Endothelial cell of umbilical vein (primary cell): ENCODE data around the gene WDR4. TPM values are rescaled to one million over a fixed set of nuclear protein-coding genes. Genes with fewer than 3 reads are reported as not detected.
A peak's percentile ranks its signal among the peaks of the same experiment; 100 is the strongest.

Source experiments
- BruUV-seq: library from RNA; stranded (reverse); fragments of 400-500 nt; replicated peaks from 2 replicates; lab custom pipeline; 2021; lab: Mats Ljungman, UMichigan
- CTCF ChIA-PET: fragments of 300-600, 350-600 bp; sonication (Branson Sonifier 250); formaldehyde crosslinking; loops from one replicate; lab custom pipeline; 2021; ENCODE audit warnings: antibody characterized with exemption, inconsistent platforms; lab: Charles Lee
- POLR2A ChIA-PET: fragments of 300-600, 350-600 bp; sonication (Branson Sonifier 250); formaldehyde crosslinking; loops from one replicate; lab custom pipeline; 2021; ENCODE audit warnings: antibody characterized with exemption, inconsistent platforms; lab: Charles Lee
- DNase-seq: peaks from one replicate; pipeline ENCODE4 v3.0.0-alpha.2; 2011; ENCODE audit warnings: low read depth, low spot score
- FAIRE-seq: peaks from 2 replicates; lab custom pipeline; 2011; peaks lifted over from hg19 to GRCh38; lab: Jason Lieb, UNC
- H2AFZ ChIP-seq: 2 replicates; pipeline ENCODE4 v1.6.0; 2012; ENCODE audit warnings: low read depth, low read length, control low read depth, inconsistent platforms
- H3K27ac ChIP-seq: 2 replicates; pipeline ENCODE4 v1.5.1; 2011; ENCODE audit warnings: low read depth, mild to moderate bottlenecking, control low read depth, low read length, moderate library complexity; ENCODE audit not compliant: insufficient read depth
- H3K27me3 ChIP-seq, 2 experiments: 2 replicates each; pipeline versions ENCODE4 v1.6.0 to v1.6.1; 2011; ENCODE audit warnings: low read length in 2 of 2, mixed read lengths in 1 of 2; ENCODE audit not compliant: control insufficient read depth in 2 of 2, insufficient read depth in 2 of 2
- H3K36me3 ChIP-seq, 2 experiments: 2 replicates in 1 of 2; 3 replicates in 1 of 2; pipeline ENCODE4 v1.5.1; 2011; ENCODE audit warnings: low read length in 2 of 2, mild to moderate bottlenecking in 1 of 2, moderate library complexity in 1 of 2; ENCODE audit not compliant: control insufficient read depth in 2 of 2, insufficient read depth in 2 of 2; ENCODE audit errors: extremely low read depth in 1 of 2
- H3K4me1 ChIP-seq: 3 replicates; pipeline ENCODE4 v1.5.1; 2011; ENCODE audit warnings: mild to moderate bottlenecking, low read length; ENCODE audit not compliant: control insufficient read depth, insufficient read depth; ENCODE audit errors: extremely low read depth
- H3K4me2 ChIP-seq: 2 replicates; pipeline ENCODE4 v1.6.1; 2011; ENCODE audit warnings: low read length, control low read depth, mixed read lengths; ENCODE audit not compliant: insufficient read depth
- H3K4me3 ChIP-seq, 3 experiments: fragments of 200-600 bp in 1 of 3; sonication (generic), shearing (Covaris generic) in 1 of 3; replicated peaks in 1 of 3; 2 replicates each; pipeline ENCODE4 v1.5.1; 2011 to 2016; ENCODE audit warnings: control low read depth in 3 of 3, low read length in 3 of 3, mild to moderate bottlenecking in 2 of 3, inconsistent platforms in 1 of 3, low read depth in 1 of 3, moderate library complexity in 1 of 3; ENCODE audit not compliant: insufficient read depth in 1 of 3
- H3K79me2 ChIP-seq: 2 replicates; pipeline ENCODE4 v1.6.0; 2012; ENCODE audit warnings: low read length, inconsistent platforms; ENCODE audit not compliant: control insufficient read depth, insufficient read depth
- H3K9ac ChIP-seq: replicated peaks from 2 replicates; pipeline ENCODE3; 2011; ENCODE audit warnings: low read length, control low read depth; ENCODE audit not compliant: insufficient read depth; ENCODE audit errors: extremely low read depth
- H3K9me1 ChIP-seq: replicated peaks from 3 replicates; pipeline ENCODE4 v1.6.0; 2011; ENCODE audit warnings: mild to moderate bottlenecking, low read length; ENCODE audit not compliant: control insufficient read depth, insufficient read depth; ENCODE audit errors: extremely low read depth
- H3K9me3 ChIP-seq: replicated peaks from 2 replicates; pipeline ENCODE4 v1.5.1; 2012; ENCODE audit warnings: low read length, inconsistent platforms; ENCODE audit not compliant: control insufficient read depth, insufficient read depth
- H4K20me1 ChIP-seq: replicated peaks from 2 replicates; pipeline ENCODE3; 2011; ENCODE audit warnings: mild to moderate bottlenecking, low read length; ENCODE audit not compliant: control insufficient read depth, insufficient read depth; ENCODE audit errors: extremely low read depth
- CTCF ChIP-seq, 2 donors: IDR thresholded peaks; 1 replicate in 1 of 2; 2 replicates in 1 of 2; pipeline ENCODE4 v1.5.1; 2011; ENCODE audit warnings: low read length in 2 of 2, mild to moderate bottlenecking in 2 of 2, moderate library complexity in 2 of 2, control low read depth in 1 of 2, inconsistent platforms in 1 of 2, low read depth in 1 of 2; ENCODE audit not compliant: insufficient read depth in 1 of 2; ENCODE audit errors: extremely low read depth in 1 of 2
- EZH2 ChIP-seq: IDR thresholded peaks from 2 replicates; pipeline ENCODE4 v1.6.1; 2012; ENCODE audit warnings: borderline replicate concordance, low read depth, mild to moderate bottlenecking, moderate library complexity, low read length, inconsistent platforms; ENCODE audit not compliant: severe bottlenecking
- FOS ChIP-seq: IDR thresholded peaks from 2 replicates; pipeline ENCODE4 v1.6.1; 2011; ENCODE audit warnings: mild to moderate bottlenecking, low read length, moderate library complexity, borderline replicate concordance; ENCODE audit not compliant: insufficient read depth
- GATA2 ChIP-seq: IDR thresholded peaks from 2 replicates; pipeline ENCODE4 v1.7.0; 2011; ENCODE audit warnings: low read depth, mild to moderate bottlenecking, moderate library complexity, mixed read lengths, low read length; ENCODE audit not compliant: insufficient read length, insufficient read depth
- JUN ChIP-seq: IDR thresholded peaks from 2 replicates; pipeline ENCODE4 v1.6.1; 2011; ENCODE audit warnings: borderline replicate concordance, low read depth; ENCODE audit not compliant: insufficient read length, insufficient read depth
- MYC ChIP-seq: IDR thresholded peaks from one replicate; pipeline ENCODE4 v1.6.1; 2011; ENCODE audit warnings: mild to moderate bottlenecking, low read depth, low read length
- POLR2A ChIP-seq: IDR thresholded peaks from 2 replicates; pipeline ENCODE4 v1.6.1; 2012; ENCODE audit warnings: low read depth, mild to moderate bottlenecking, control low read depth, low read length
- POLR2AphosphoS5 ChIP-seq: IDR thresholded peaks from 2 replicates; pipeline ENCODE4 v1.6.1; 2012; ENCODE audit warnings: low read depth, mild to moderate bottlenecking, control low read depth, low read length, moderate library complexity; ENCODE audit not compliant: insufficient read depth
- dilution Hi-C: fragments of 300-500 bp; cut with MboI; formaldehyde crosslinking; loops from one replicate; pipeline ENCODE4 v1.15.0; 2019; ENCODE audit warnings: low sequenced_read_pairs; ENCODE audit not compliant: extremely low pct_ligation_motif_present
- intact Hi-C: fragments of 100-400 bp; cut with micrococcal nuclease; formaldehyde crosslinking; loops from one replicate; pipeline ENCODE4 v1.10.0; 2022
- polyA plus RNA-seq, 4 experiments: library from polyadenylated mRNA; depleted of rRNA in 3 of 4; stranded (reverse) in 3 of 4; unstranded in 1 of 4; fragments of >200 nt; gene quantifications; 2 replicates each; pipeline versions ENCODE4 v1.2.1 to v1.2.3, GENCODE V29; 2011 to 2012; ENCODE audit warnings: missing spikeins in 1 of 4
- total RNA-seq: library from RNA; stranded (reverse); gene quantifications from 2 replicates; pipeline ENCODE4 v1.2.3, GENCODE V29; 2021
- TF ChIP-seq, protein P1 (sequence below): IDR thresholded peaks from 2 replicates; pipeline ENCODE4 v1.6.1; 2011; ENCODE audit not compliant: insufficient read depth, insufficient read length

Gene WDR4
- total and polyA plus RNA-seq, 2 donors (not counting 3 experiments of a cell fraction or from before 2014, with no cell fraction given) = 24.5 to 40.0 TPM

DNA sequence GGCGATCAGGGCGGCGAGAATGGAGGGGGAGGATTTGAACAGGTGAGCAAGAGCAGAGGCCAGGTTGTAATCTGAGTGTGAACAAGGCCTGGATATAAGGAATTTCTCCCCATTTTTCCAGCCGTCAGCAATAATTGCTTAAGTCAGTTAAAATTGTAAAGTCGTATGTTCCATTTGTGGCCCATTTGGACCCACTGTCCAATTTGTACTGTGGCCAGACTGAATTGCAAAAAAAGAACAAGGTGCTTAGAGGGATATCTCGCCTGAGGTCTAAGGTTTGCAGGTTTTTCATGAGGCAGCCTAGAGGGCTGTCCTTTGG is 45.1 kb upstream of the WDR4 start:
- POLR2A ChIA-PET = no interaction called here
- dilution Hi-C loops = no loop called here
- intact Hi-C loops = loop anchor here (1.0 kb wide), 1 partner anchor 31 kb away; the partner anchor contains the start of gene NDUFV3
- TF ChIP-seq POLR2AphosphoS5 = no peak
- no peak for TF ChIP-seq MYC
- no peak for TF ChIP-seq EZH2
- no peak for TF ChIP-seq JUN
- TF ChIP-seq, protein P1, sequence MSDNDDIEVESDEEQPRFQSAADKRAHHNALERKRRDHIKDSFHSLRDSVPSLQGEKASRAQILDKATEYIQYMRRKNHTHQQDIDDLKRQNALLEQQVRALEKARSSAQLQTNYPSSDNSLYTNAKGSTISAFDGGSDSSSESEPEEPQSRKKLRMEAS = no peak
- no peak for TF ChIP-seq CTCF (IDR thresholded peaks at IDR 0.05; ENCODE audit: extremely low read depth in 1 of 2, insufficient read depth in 1 of 2, low read depth in 1 of 2, low read length in 2 of 2)
- TF ChIP-seq GATA2 = no peak
- no peak for TF ChIP-seq POLR2A
- no peak for TF ChIP-seq FOS
- no peak overlapping the region for H3K4me2 ChIP-seq
- DNase-seq (no peak), FAIRE-seq (no peak)
- H3K9me1 ChIP-seq = no peaks in the 10 kb centered on the region
- peaks cover 5% of the 10 kb centered on the region for H3K4me1 ChIP-seq
- no peaks in the 10 kb centered on the region for H3K36me3 ChIP-seq
- peaks cover 0 to 3% of the 10 kb centered on the region in 2 experiments for H3K27me3 ChIP-seq
- no peaks in the 10 kb centered on the region for H3K79me2 ChIP-seq
- BruUV-seq = no TSS peak
- H3K4me3 ChIP-seq = no peak overlapping the region
- peak overlapping the region; percentile 97 for H2AFZ ChIP-seq
- H3K9me3 ChIP-seq = no peaks in the 10 kb centered on the region
- no peak overlapping the region for H3K9ac ChIP-seq
- CTCF ChIA-PET = no interaction called here
- H4K20me1 ChIP-seq = no peaks in the 10 kb centered on the region
- H3K27ac ChIP-seq = peak overlapping the region; percentile 31
